Measurements from ENCODE around the gene CNIH1. TPM values are rescaled to one million over a fixed set of nuclear protein-coding genes. Genes with fewer than 3 reads are reported as not detected.
"Not testable (repeated sequence)": the region's sequence is repeated elsewhere in the genome, so short reads cannot be mapped to it uniquely, and the experiment has no call there.

CNIH1 gene
- total RNA-seq, 2 donors from 2014 or later, result 73.5 to 79.1 TPM

DNA sequence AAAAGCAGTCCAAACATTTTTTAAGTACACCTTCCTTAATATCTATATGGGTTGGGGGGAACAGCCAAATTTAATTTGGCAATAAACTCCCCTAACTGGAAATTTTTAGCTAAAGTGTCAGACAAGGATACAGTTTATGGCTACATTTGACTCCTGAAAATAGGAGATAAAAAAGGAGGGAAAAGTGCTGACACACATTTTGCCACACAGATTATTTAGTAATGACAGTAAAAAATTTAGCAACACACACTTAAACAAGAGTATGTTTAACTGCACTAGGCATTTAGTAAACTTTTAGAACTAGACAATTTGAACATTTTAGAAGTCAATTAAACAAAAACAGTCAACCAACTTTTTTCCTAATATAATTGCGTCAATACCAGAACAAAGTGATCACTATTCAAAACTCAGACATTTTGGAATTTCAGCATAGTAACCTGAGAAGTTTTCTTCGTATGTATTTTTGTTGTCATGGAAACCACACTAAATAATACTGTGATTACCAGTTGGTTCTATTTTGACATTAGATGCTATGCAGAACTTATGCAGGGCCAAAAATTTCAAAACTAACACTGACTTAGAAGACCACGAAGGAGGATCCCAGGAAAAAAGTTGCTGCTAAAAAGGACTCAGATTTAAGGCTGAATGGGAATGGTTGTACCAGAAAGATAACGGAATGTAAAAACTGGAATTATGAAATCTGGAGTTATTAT is 34.2 kb upstream of the CNIH1 start:
- DNase-seq (ENCODE audit: low spot score in 2 of 2) (no peak), ATAC-seq (no peak)
- H3K9me3 Mint-ChIP-seq, result peaks cover 0 to 2% of the 10 kb centered on the region in 2 donors
- peaks cover 0 to 13% of the 10 kb centered on the region in 2 donors for H3K36me3 Mint-ChIP-seq
- no peak overlapping the region for H3K27ac Mint-ChIP-seq

- Mint-ChIP-seq H3K27ac (no peak overlapping the region), H3K36me3 (peaks cover 0 to 13% of the 10 kb centered on the region in 2 donors), H3K9me3 (peaks cover 0 to 3% of the 10 kb centered on the region in 2 donors)
- DNase-seq (ENCODE audit: low spot score in 2 of 2), result no peak
- ATAC-seq, result no peak
Measured at GRCh38 chr14:54474232-54474793, 33.1 kb upstream of the CNIH1 start.

- Mint-ChIP-seq H3K36me3 (peaks cover 7 to 21% of the 10 kb centered on the region in 2 donors), H3K9me3 (peaks cover 7 to 9% of the 10 kb centered on the region in 2 donors), H3K27ac (no peak overlapping the region)
- no peak for DNase-seq (ENCODE audit: low spot score in 2 of 2)
- no peak for ATAC-seq
Measured at GRCh38 chr14:54472315-54472714, 31.1 kb upstream of the CNIH1 start.

GRCh38 chr14:54471641-54472040 is 30.5 kb upstream of the CNIH1 start:
- DNase-seq (ENCODE audit: low spot score in 2 of 2) (no peak), ATAC-seq (no peak)
- no peak overlapping the region for H3K27ac Mint-ChIP-seq
- peaks cover 9 to 27% of the 10 kb centered on the region in 2 donors for H3K36me3 Mint-ChIP-seq
- H3K9me3 Mint-ChIP-seq, result peaks cover 9 to 10% of the 10 kb centered on the region in 2 donors

DNA sequence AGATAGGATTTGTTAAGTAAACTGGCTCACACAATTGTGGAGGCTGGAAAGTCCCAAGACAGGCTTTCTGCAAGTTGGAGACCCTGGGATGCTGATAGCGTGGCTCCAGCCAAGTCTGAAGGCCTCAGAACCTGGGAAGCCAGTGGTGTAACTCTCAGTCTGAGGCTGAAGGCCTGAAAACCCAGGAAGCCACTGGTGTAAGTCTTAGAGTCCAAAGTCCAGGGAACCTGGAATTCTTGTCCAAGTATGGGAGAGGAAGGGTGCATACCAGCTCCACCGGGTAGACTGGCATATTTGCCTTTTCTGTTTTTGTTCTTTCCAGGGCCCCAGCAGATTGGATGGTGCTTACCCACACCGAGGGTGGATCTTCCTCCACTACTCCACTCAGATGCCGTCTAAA is 29.5 kb upstream of the CNIH1 start:
- peaks cover 9 to 10% of the 10 kb centered on the region in 2 donors for H3K9me3 Mint-ChIP-seq
- peak overlapping the region in 1 of 2 donors; percentile 32 for H3K27ac Mint-ChIP-seq
- ATAC-seq, result no peak
- DNase-seq (ENCODE audit: low spot score in 2 of 2), result no peak
- peaks cover 9 to 20% of the 10 kb centered on the region in 2 donors for H3K36me3 Mint-ChIP-seq

DNA sequence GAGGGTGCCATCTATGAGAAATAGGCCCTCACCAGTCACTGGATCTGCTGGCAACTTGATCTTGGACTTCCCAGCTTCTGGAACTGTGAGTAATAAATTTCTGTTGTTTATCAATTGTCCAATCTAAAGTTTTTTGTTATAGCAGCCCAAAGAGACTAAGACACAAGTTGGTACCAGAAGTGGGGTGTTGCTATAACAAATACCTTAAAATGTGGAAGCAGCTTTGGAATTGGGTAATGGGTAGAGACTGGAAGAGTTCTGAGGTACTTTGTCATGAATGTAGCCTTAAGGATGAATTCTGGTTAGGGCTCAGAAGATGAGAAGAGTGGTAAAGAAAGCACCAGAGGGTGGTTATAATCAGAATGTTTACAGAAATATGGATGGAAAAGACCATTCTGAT is 26.1 kb upstream of the CNIH1 start:
- DNase-seq (ENCODE audit: low spot score in 2 of 2), result no peak
- H3K36me3 Mint-ChIP-seq, result peaks cover 9 to 16% of the 10 kb centered on the region in 2 donors
- no peak for ATAC-seq
- H3K9me3 Mint-ChIP-seq, result peaks cover 9 to 10% of the 10 kb centered on the region in 2 donors
- no peak overlapping the region for H3K27ac Mint-ChIP-seq

DNA sequence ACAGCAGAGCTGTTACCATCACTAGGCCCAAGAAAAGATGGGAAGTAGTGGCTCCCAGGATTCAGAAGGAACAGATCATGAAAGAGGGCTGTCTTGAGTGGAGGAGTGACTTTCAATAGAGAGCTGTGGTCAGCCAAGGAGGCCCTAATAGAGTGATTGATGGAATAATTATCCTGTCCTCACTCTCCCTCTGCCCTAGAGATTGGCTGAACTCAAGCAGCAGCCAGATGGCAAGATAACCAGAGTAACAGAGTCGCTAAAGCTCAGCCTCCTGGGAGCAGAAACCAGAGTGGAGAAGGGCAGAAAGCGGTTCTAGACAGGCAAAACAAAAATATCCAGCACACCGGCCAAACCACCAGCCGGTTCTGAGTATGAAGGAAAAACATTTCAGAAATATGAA is 24.5 kb upstream of the CNIH1 start:
- peaks cover 9 to 10% of the 10 kb centered on the region in 2 donors for H3K9me3 Mint-ChIP-seq

GRCh38 chr14:54462048-54462447 is 20.9 kb upstream of the CNIH1 start:
- Mint-ChIP-seq H3K9me3 (peaks cover 0 to 14% of the 10 kb centered on the region in 2 donors), H3K27ac (no peak overlapping the region), H3K36me3 (peaks cover 12 to 26% of the 10 kb centered on the region in 2 donors)
- no peak for DNase-seq (ENCODE audit: low spot score in 2 of 2)
- ATAC-seq, result peak in 1 of 2 donors; percentile 26

More for the DNA sequence above, 24.5 kb upstream of the CNIH1 start:
- ATAC-seq (no peak), DNase-seq (ENCODE audit: low spot score in 2 of 2) (no peak)
- H3K36me3 Mint-ChIP-seq, result peaks cover 9 to 16% of the 10 kb centered on the region in 2 donors
- H3K27ac Mint-ChIP-seq, result no peak overlapping the region

- no peak for DNase-seq (ENCODE audit: low spot score in 2 of 2)
Measured at GRCh38 chr14:54459106-54459505, 17.9 kb upstream of the CNIH1 start.

DNA sequence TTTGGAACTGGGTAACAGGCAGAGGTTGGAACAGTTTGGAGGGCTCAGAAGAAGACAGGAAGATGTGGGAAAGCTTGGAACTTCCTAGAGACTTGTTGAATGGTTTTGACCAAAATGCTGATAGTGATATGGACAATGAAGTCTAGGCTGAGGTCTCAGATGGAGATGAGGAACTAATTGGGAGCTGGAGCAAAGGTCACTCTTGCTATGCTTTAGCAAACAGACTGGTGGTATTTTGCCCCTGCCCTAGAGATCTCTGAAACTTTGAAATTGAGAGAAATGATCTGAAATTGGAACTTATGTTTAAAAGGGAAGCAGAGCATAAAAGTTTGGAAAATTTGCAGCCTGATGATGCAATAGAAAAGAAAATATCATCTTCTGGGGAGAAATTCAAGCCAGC is 17.4 kb upstream of the CNIH1 start:
- H3K27ac Mint-ChIP-seq; ATAC-seq; DNase-seq (ENCODE audit: low spot score in 2 of 2): not testable (repeated sequence)
- Mint-ChIP-seq H3K9me3 (peaks cover 0 to 14% of the 10 kb centered on the region in 2 donors), H3K36me3 (peaks cover 12 to 21% of the 10 kb centered on the region in 2 donors)

More at GRCh38 chr14:54459106-54459505, 17.9 kb upstream of the CNIH1 start:
- Mint-ChIP-seq H3K9me3 (peaks cover 0 to 14% of the 10 kb centered on the region in 2 donors), H3K36me3 (peaks cover 12 to 21% of the 10 kb centered on the region in 2 donors), H3K27ac (no peak overlapping the region)
- no peak for ATAC-seq

DNA sequence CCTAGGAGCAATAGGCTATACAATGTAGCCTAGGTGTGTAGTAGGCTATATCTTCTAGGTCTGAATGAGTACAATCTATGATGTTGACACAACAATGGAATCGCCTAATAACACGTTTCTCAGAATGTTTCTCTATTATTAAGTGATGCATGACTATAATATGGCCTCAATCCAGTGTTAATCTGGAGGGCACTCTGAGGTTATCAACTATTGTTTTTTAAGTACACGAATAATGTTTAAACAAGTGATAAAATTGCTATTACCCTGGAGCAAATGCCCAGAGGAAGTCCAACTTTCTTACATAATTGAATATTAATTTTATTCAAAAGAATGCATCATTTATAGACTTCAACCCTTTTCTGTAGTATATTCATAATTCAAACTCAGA is 16.4 kb upstream of the CNIH1 start:
- no peak for ATAC-seq
- Mint-ChIP-seq H3K27ac (no peak overlapping the region), H3K9me3 (peaks cover 0 to 14% of the 10 kb centered on the region in 2 donors), H3K36me3 (peaks cover 12 to 21% of the 10 kb centered on the region in 2 donors)
- DNase-seq (ENCODE audit: low spot score in 2 of 2), result no peak

DNA sequence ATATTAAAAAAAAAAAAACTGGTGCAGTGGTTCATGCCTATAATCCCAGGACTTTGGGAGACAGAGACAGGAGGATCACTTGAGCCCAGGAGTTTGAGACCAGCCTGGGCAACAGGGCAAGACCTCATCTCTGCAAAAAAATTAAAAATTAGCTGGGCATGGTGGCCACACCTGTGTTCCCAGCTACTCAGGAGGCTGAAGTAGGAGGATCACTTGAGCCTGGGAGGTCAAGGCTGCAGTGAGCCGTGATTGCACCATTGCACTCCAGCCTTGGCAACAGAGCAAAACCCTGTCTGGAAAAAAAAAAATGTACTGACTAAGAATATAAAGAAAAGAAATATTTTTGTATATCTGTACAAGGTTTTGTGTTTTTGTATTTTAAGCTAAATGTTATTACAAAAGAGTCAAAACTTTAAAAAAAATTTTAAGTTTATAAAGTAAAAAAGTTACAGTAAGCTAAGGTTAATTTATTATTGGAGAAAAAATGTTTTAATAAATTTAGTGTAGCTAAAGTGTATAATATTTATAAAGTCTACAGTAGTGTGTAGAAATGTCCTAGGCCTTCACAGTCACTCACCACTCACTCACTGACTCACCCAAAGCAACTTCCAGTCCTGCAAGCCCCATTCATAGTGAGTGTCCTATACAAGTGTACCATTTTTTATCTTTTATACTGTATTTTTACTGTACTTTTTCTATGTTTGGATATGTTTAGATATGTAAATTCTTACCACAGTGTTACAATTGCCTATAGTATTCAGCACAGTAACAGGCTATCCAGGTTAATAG is 15.8 kb upstream of the CNIH1 start:
- DNase-seq (ENCODE audit: low spot score in 2 of 2); ATAC-seq; H3K27ac Mint-ChIP-seq: not testable (repeated sequence)
- peaks cover 12 to 21% of the 10 kb centered on the region in 2 donors for H3K36me3 Mint-ChIP-seq
- H3K9me3 Mint-ChIP-seq, result peaks cover 0 to 14% of the 10 kb centered on the region in 2 donors

DNA sequence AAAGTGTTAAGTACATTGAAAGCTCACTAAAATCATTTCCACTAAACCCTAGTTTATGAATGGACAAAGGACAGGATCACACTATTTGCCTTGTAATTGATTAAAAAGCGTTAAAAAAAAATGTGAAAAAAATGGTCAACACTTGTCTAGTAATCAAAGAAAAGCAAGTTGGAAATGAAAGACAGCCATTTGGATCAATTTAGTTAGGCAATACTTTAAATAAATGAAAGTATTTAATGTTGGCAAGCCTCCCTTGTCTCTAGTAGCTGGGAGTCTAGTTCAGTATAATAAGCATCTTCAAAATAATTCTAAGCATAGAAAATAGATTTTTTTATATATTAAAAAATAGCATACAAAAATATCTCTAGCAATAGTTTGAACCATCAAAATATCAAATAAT is 14.2 kb upstream of the CNIH1 start:
- ATAC-seq (no peak), DNase-seq (ENCODE audit: low spot score in 2 of 2) (no peak)
- no peak overlapping the region for H3K27ac Mint-ChIP-seq
- H3K36me3 Mint-ChIP-seq, result peaks cover 12 to 21% of the 10 kb centered on the region in 2 donors
- peaks cover 0 to 14% of the 10 kb centered on the region in 2 donors for H3K9me3 Mint-ChIP-seq

DNA sequence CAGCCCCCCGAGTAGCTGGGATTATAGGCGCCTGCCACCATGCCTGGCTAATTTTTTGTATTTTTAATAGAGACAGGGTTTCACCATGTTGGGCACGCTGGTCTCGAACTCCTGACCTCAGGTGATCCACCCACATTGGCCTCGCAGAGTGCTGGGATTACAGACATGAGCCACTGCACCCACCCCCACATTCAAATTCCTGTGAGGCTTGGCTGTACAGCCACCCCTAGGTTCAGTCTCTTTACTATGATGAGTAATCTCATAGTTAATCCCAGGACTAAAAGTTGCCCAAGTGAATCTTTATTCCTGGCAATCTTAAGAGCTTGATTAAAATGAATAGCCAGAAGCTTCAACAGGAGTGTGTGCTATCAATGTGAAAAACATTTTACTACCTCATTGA is 12.8 kb upstream of the CNIH1 start:
- not testable (repeated sequence) for H3K27ac Mint-ChIP-seq; DNase-seq (ENCODE audit: low spot score in 2 of 2); H3K9me3 Mint-ChIP-seq; H3K36me3 Mint-ChIP-seq; ATAC-seq

- DNase-seq (ENCODE audit: low spot score in 2 of 2) (no peak), ATAC-seq (no peak)
- peaks cover 0 to 1% of the 10 kb centered on the region in 2 donors for H3K36me3 Mint-ChIP-seq
- no peak overlapping the region for H3K27ac Mint-ChIP-seq
- H3K9me3 Mint-ChIP-seq, result peaks cover 0 to under 1% of the 10 kb centered on the region in 2 donors
Measured at GRCh38 chr14:54453252-54453651, 12.1 kb upstream of the CNIH1 start.

- no peak for ATAC-seq
- Mint-ChIP-seq H3K9me3 (no peaks in the 10 kb centered on the region), H3K36me3 (no peaks in the 10 kb centered on the region), H3K27ac (no peak overlapping the region)
- no peak for DNase-seq (ENCODE audit: low spot score in 2 of 2)
Measured at GRCh38 chr14:54451961-54452360, 10.8 kb upstream of the CNIH1 start.

GRCh38 chr14:54451121-54451601 is 10.0 kb upstream of the CNIH1 start:
- H3K27ac Mint-ChIP-seq, result no peak overlapping the region
- H3K9me3 Mint-ChIP-seq, result no peaks in the 10 kb centered on the region
- DNase-seq (ENCODE audit: low spot score in 2 of 2) (no peak), ATAC-seq (no peak)
- H3K36me3 Mint-ChIP-seq, result no peaks in the 10 kb centered on the region

Data from activated naive CD4-positive, alpha-beta T cell treated with anti-CD3 and anti-CD28 coated beads, Interleukin-2, amount 50 U/mL, for 72 hours (primary cell).